Activated CD4-positive, alpha-beta T cell treated with anti-CD3 and anti-CD28 coated beads for 1 hour (primary cell): ENCODE data around the gene SH3PXD2A.

Experiments
- DNase-seq: peaks from one replicate; pipeline ENCODE4 v3.0.0-alpha.2; 2020

Gene SH3PXD2A, protein sequence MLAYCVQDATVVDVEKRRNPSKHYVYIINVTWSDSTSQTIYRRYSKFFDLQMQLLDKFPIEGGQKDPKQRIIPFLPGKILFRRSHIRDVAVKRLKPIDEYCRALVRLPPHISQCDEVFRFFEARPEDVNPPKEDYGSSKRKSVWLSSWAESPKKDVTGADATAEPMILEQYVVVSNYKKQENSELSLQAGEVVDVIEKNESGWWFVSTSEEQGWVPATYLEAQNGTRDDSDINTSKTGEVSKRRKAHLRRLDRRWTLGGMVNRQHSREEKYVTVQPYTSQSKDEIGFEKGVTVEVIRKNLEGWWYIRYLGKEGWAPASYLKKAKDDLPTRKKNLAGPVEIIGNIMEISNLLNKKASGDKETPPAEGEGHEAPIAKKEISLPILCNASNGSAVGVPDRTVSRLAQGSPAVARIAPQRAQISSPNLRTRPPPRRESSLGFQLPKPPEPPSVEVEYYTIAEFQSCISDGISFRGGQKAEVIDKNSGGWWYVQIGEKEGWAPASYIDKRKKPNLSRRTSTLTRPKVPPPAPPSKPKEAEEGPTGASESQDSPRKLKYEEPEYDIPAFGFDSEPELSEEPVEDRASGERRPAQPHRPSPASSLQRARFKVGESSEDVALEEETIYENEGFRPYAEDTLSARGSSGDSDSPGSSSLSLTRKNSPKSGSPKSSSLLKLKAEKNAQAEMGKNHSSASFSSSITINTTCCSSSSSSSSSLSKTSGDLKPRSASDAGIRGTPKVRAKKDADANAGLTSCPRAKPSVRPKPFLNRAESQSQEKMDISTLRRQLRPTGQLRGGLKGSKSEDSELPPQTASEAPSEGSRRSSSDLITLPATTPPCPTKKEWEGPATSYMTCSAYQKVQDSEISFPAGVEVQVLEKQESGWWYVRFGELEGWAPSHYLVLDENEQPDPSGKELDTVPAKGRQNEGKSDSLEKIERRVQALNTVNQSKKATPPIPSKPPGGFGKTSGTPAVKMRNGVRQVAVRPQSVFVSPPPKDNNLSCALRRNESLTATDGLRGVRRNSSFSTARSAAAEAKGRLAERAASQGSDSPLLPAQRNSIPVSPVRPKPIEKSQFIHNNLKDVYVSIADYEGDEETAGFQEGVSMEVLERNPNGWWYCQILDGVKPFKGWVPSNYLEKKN

GRCh38 chr10:103855424-103855823 is at the start of gene SH3PXD2A:
Gene SH3PXD2A (minus strand): TSS chr10:103855576. CDS start chr10:103855266, 310 bp downstream.
- no peak for DNase-seq

- no peak for DNase-seq
Observed at GRCh38 chr10:103901299-103901698, 45.9 kb upstream of the SH3PXD2A start.

GRCh38 chr10:103899312-103899711 is 43.9 kb upstream of the SH3PXD2A start:
- no peak for DNase-seq

DNA sequence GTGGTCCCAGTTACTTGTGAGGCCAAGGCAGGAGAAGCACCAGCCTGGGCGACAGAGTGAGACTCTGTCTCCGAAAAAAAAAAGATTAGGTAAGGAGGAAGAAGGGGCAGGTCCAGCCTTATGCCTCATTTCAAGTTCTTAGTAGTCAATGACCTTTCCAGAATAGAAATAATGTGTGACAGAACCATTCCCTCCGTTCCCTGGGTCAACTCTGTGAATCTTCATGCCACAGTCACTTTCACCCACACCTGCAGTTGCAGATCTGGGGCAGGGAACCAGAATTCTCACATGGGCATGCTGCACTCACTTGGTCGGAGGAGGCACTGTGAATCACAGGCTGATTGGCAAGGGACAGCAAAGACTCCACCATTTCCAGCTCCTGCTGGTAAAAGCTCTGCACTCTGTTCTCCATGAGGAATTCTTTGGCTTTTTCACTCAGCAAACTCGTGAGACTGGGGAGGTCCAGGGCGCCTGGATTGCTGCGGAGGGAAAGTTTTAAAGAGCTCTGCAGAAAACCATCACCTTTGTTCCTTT is 41.9 kb upstream of the SH3PXD2A start:
- no peak for DNase-seq

- no peak for DNase-seq
Observed at GRCh38 chr10:103896225-103896624, 40.8 kb upstream of the SH3PXD2A start.

DNA sequence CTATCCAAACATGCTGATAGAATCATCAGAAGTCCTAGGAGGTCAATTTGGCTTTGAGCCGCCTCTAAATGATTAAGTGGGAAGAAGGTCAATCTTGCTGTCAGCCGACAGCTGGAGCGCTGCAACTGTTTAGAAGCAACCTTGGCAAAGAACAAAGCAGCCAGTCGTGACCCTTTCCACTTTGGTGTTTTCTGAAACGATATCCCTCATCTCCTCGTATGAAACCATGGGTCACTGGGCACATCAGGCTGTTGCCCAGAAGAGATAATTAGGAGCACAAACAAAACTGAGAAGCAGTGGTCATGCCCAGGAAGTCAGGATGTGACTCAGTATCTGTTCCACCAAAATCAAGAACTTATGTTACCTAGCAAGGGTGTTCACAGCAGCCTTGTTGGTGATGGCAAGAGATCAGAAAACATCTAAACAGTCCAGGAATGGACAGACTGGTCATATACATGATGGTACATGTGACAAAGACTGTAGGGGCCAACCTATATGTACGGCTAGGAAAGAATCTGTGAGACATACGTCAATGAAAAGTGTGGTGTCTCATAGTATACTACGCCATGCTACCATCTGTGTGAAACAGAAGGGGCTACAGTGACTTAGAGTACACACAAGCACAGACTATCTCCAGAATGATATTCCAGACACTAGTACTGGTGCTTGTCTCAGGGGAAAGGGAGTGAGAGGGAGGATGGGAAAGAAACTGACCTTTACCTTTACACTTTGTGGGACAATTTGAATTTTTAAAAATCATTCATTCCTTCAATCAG is 40.2 kb upstream of the SH3PXD2A start:
- no peak for DNase-seq

- DNase-seq = no peak
Observed at GRCh38 chr10:103894441-103894864, 39.1 kb upstream of the SH3PXD2A start.

DNA sequence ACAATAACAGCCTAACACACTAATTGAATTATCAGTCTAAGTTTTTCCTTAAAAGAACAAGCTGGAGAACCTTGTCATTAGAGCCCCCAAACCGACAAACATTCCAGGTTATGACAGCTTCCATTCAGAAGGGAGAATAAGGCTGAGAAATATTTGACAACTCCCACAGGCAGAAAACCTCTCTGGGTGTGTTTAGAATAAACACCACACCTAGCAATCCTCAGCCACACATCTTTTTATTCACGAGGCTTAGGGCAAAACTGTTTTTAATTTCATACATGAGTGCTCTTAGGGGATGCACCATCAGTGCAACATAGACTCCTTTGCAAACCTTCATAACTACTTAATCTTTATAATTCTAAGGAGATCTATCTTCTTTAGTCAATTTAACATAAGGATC is 38.4 kb upstream of the SH3PXD2A start:
- no peak for DNase-seq

DNA sequence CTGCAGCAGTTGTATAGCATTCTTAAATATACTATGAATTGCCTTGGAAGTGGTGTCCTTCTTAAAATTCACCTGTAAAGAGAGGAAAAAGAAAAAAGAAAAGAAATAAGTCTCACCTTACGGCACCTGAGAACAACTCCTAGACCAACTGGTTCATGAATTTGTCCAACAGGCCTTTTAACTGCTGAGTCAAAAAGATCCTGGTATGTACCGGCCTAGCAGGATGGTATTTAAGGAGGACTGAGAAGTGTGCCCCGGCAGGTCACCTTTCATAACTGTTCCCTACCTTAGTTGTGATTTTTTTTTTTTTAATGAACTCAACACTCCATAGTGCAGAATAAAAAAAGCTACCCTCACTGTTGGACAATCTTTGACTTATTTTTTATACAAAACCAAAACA is 36.8 kb upstream of the SH3PXD2A start:
- no peak for DNase-seq

- no peak for DNase-seq
Observed at GRCh38 chr10:103890688-103891087, 35.3 kb upstream of the SH3PXD2A start.

DNA sequence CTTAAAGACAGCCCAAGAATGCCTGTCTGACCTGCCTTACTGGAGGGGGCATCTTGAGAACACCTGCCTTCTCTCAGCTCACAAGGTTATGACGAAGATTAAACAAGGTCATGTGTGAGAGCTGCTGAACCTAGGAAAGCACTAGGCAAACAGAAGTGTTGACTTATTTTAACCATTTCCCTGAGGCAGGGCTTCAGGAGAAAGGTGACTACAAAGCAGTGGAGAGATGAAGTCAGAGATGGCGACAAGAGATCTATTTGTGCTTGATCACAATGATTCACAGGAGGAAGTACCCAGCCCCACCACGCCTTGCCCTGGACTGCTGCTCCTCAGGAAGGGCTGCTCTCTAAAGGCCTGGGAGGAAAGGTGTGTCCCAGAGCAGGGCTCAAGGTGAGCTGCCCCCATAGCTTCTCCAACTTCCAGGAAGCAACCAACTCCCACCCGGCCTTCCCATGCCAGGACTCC is 34.9 kb upstream of the SH3PXD2A start:
- no peak for DNase-seq

DNA sequence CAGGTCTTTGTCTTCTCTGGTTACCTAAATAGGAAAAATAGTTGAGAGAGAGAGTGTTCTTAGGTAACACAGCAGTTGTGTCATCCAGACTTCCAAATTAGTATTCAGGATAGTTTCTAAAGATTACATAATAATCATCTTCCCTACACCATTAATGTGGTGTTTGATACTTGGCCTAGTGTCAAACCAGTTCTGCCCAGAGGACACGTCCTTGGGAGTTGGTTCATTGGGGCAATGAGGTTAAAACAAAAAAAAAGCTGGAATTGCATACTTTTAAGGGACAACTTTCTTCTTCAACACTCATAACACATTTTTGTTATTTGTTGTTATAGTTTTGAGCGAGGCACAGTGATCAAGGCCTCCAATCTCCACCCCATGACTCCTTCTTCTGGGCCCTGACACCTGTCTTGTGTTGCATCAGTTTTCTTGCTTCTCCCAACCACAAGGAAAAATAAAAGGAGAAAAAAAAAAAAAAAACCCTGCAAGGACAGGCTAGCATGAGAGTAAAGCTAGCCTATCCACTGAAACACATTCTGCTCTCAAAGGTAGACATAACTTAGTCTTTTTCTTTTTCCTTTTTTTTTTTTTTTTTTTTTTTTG is 33.8 kb upstream of the SH3PXD2A start:
- no peak for DNase-seq

DNA sequence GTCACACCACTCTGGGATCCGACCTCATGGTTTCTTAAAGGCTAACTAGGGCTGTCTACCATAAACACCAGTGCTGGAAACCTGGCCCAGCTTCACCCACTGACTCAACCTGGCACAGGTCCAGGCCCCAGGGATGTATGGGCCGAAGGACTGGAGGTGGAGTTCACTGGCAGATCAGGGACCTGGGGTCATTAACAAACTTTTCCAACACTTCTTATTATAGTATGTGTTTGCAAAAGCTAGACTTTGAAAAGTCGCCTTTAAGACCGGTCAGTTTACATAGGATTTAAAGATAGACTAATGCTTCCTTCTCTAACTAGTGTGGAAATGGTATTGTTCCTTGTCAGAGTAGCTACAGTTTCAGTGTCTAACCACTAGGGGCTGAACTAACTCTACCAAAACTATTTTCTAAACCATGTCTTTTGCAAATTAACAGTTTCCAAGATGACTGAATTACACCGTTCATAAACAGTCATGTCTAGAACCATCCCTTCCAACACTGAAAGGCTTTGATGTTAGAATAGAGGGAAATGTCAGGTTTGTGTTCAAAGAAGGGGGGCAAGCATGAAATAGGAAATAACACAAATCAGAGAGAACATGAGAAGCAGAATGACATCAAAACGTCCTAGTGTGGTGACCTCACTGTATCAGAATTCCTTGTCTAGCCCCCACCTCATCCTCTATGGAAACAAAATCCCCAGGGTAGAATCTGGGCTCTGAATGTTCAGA is 32.9 kb upstream of the SH3PXD2A start:
- no peak for DNase-seq

GRCh38 chr10:103885617-103886016 is 30.2 kb upstream of the SH3PXD2A start:
- no peak for DNase-seq

- no peak for DNase-seq
Observed at GRCh38 chr10:103884681-103885139, 29.3 kb upstream of the SH3PXD2A start.

GRCh38 chr10:103882285-103883007 is 27.1 kb upstream of the SH3PXD2A start:
- no peak for DNase-seq

- no peak for DNase-seq
Observed at GRCh38 chr10:103881416-103882284, 26.3 kb upstream of the SH3PXD2A start.

GRCh38 chr10:103879831-103880230 is 24.5 kb upstream of the SH3PXD2A start:
- no peak for DNase-seq

- DNase-seq = no peak
Observed at GRCh38 chr10:103879409-103879808, 24.0 kb upstream of the SH3PXD2A start.
